CD4-positive, alpha-beta memory T cell (primary cell): ENCODE data around the gene KSR1. TPM values are rescaled to one million over a fixed set of nuclear protein-coding genes. Genes with fewer than 3 reads are reported as not detected.
A peak's percentile ranks its signal among the peaks of the same experiment; 100 is the strongest.

ENCODE experiments used
- CTCF ChIA-PET: fragments of 350-600 bp; sonication (Branson Sonifier 250); formaldehyde crosslinking; loops from one replicate; lab custom pipeline; 2021; ENCODE audit warnings: inconsistent platforms; ENCODE audit not compliant: partially characterized antibody; lab: Charles Lee
- POLR2A ChIA-PET: fragments of 350-600 bp; sonication (Branson Sonifier 250); formaldehyde crosslinking; loops from one replicate; lab custom pipeline; 2021; ENCODE audit not compliant: partially characterized antibody; lab: Charles Lee
- DNase-seq, 5 donors: peaks; one replicate each; pipeline versions ENCODE4 v3.0.0 to v3.0.0-alpha.2; 2020 to 2022; ENCODE audit warnings: mixed read lengths in 1 of 5
- H3K27ac ChIP-seq: one replicate; pipeline ENCODE4 v1.7.0; 2013; ENCODE audit warnings: low read depth, low read length
- H3K27me3 ChIP-seq: 2 replicates; pipeline ENCODE4 v1.7.0; 2013; ENCODE audit warnings: mild to moderate bottlenecking, low read length, moderate library complexity; ENCODE audit not compliant: insufficient read depth
- H3K36me3 ChIP-seq: 2 replicates; pipeline ENCODE4 v1.7.0; 2013; ENCODE audit warnings: mild to moderate bottlenecking, low read length, moderate library complexity; ENCODE audit not compliant: insufficient read depth
- H3K4me1 ChIP-seq: 2 replicates; pipeline ENCODE4 v1.7.0; 2013; ENCODE audit warnings: mild to moderate bottlenecking, low read length, moderate library complexity; ENCODE audit not compliant: insufficient read depth
- H3K4me3 ChIP-seq, 2 donors: one replicate each; pipeline ENCODE4 v1.7.0; 2013; ENCODE audit warnings: low read length in 2 of 2, mild to moderate bottlenecking in 1 of 2
- H3K9me3 ChIP-seq, 2 donors: one replicate each; pipeline ENCODE4 v1.7.0; 2013; ENCODE audit warnings: low read length in 2 of 2, control low read depth in 1 of 2; ENCODE audit not compliant: control insufficient read depth in 1 of 2
- H3K27ac Mint-ChIP-seq, 7 donors: one replicate each; pipeline ENCODE4 v1.8.0; 2020 to 2021; ENCODE audit warnings: mixed read lengths in 7 of 7, mild to moderate bottlenecking in 6 of 7, inconsistent platforms in 3 of 7, moderate library complexity in 3 of 7
- H3K27me3 Mint-ChIP-seq, 2 donors: one replicate each; pipeline ENCODE4 v1.8.0; 2020 to 2021; ENCODE audit warnings: mixed read lengths in 2 of 2
- H3K36me3 Mint-ChIP-seq, 2 donors: one replicate each; pipeline ENCODE4 v1.8.0; 2020 to 2021; ENCODE audit warnings: mixed read lengths in 2 of 2, inconsistent platforms in 1 of 2, mild to moderate bottlenecking in 1 of 2
- H3K4me1 Mint-ChIP-seq, 4 donors: one replicate each; pipeline ENCODE4 v1.8.0; 2020 to 2021; ENCODE audit warnings: mixed read lengths in 4 of 4, mild to moderate bottlenecking in 1 of 4
- H3K4me3 Mint-ChIP-seq, 8 donors: one replicate each; pipeline ENCODE4 v1.8.0; 2020 to 2021; ENCODE audit warnings: mixed read lengths in 8 of 8, mild to moderate bottlenecking in 7 of 8, moderate library complexity in 6 of 8, inconsistent platforms in 3 of 8
- H3K9me3 Mint-ChIP-seq, 8 donors: one replicate each; pipeline ENCODE4 v1.8.0; 2020 to 2021; ENCODE audit warnings: mixed read lengths in 8 of 8, mild to moderate bottlenecking in 5 of 8, inconsistent platforms in 3 of 8, moderate library complexity in 1 of 8
- intact Hi-C: fragments of 100-400 bp; cut with micrococcal nuclease; formaldehyde crosslinking; loops from one replicate; pipeline ENCODE4 v1.15.1; 2023
- polyA plus RNA-seq, 2 donors: library from polyadenylated mRNA; unstranded; fragments of 300-500 nt; fragmentation: Illumina TruSeq; gene quantifications; one replicate each; pipeline ENCODE4 v1.2.3, GENCODE V29; 2021
- total RNA-seq, 2 experiments: library from RNA; stranded (reverse); gene quantifications; one replicate each; pipeline ENCODE4 v1.2.3, GENCODE V29; 2021

The KSR1 gene
- total and polyA plus RNA-seq, 4 experiments from 2014 or later: 0.77 to 40.0 (median 18.7) TPM

GRCh38 chr17:27562777-27563455, 106.7 kb downstream of the KSR1 start:
- Mint-ChIP-seq H3K27ac (peak overlapping the region in 5 of 7 donors; percentile 1 to 71 (median 27)), H3K9me3 (no peaks in the 10 kb centered on the region), H3K27me3 (no peaks in the 10 kb centered on the region), H3K36me3 (peaks cover 21 to 27% of the 10 kb centered on the region in 2 donors), H3K4me3 (no peak overlapping the region), H3K4me1 (peaks cover 10 to 14% (median 11%) of the 10 kb centered on the region in 4 donors)
- Histone ChIP-seq H3K4me3 (no peak overlapping the region), H3K27me3 (no peaks in the 10 kb centered on the region), H3K9me3 (no peaks in the 10 kb centered on the region), H3K27ac (no peak overlapping the region), H3K36me3 (no peaks in the 10 kb centered on the region), H3K4me1 (no peaks in the 10 kb centered on the region)
- POLR2A ChIA-PET: no interaction called here
- CTCF ChIA-PET: interaction anchor here (1.0 to 2.7 kb wide), 3 partner anchors 37 to 108 kb away, joined by 3 to 9 read pairs (median 4); no protein-coding TSS in a partner anchor
- no peak for DNase-seq
- intact Hi-C loops: no loop called here

GRCh38 chr17:27563532-27563931, 107.3 kb downstream of the KSR1 start:
- CTCF ChIA-PET: interaction anchor here (0.7 to 2.7 kb wide), 5 partner anchors 20 to 108 kb away, joined by 3 to 9 read pairs (median 3); no protein-coding TSS in a partner anchor
- Mint-ChIP-seq H3K9me3 (no peaks in the 10 kb centered on the region), H3K36me3 (peaks cover 17 to 21% of the 10 kb centered on the region in 2 donors), H3K4me1 (peaks cover 10 to 14% (median 11%) of the 10 kb centered on the region in 4 donors), H3K27ac (peak overlapping the region in 3 of 7 donors; percentile 7 to 68 (median 27)), H3K4me3 (no peak overlapping the region), H3K27me3 (no peaks in the 10 kb centered on the region)
- Histone ChIP-seq H3K4me3 (no peak overlapping the region), H3K36me3 (no peaks in the 10 kb centered on the region), H3K4me1 (no peaks in the 10 kb centered on the region), H3K27ac (no peak overlapping the region), H3K9me3 (no peaks in the 10 kb centered on the region), H3K27me3 (no peaks in the 10 kb centered on the region)
- intact Hi-C loops: no loop called here
- POLR2A ChIA-PET: no interaction called here
- no peak for DNase-seq

- Mint-ChIP-seq H3K27me3 (no peaks in the 10 kb centered on the region), H3K9me3 (no peaks in the 10 kb centered on the region), H3K4me3 (no peak overlapping the region), H3K36me3 (peaks cover 8 to 15% of the 10 kb centered on the region in 2 donors), H3K4me1 (peaks cover 14 to 19% (median 16%) of the 10 kb centered on the region in 4 donors), H3K27ac (peak overlapping the region in 1 of 7 donors; percentile 12)
- POLR2A ChIA-PET: no interaction called here
- no peaks in the 10 kb centered on the region for H3K9me3 ChIP-seq
- no peak for DNase-seq
- intact Hi-C loops: no loop called here
- CTCF ChIA-PET: interaction anchor here (1.0 to 2.7 kb wide), 3 partner anchors 35 to 39 kb away, joined by 3 to 9 read pairs (median 3); no protein-coding TSS in a partner anchor
- no peaks in the 10 kb centered on the region for H3K27me3 ChIP-seq
- H3K4me3 ChIP-seq: no peak overlapping the region
- H3K4me1 ChIP-seq: peaks cover under 1% of the 10 kb centered on the region
- H3K36me3 ChIP-seq: no peaks in the 10 kb centered on the region
- no peak overlapping the region for H3K27ac ChIP-seq
Measured at GRCh38 chr17:27564463-27564862, 108.2 kb downstream of the KSR1 start.

- DNase-seq: no peak
- Histone ChIP-seq H3K27me3 (no peaks in the 10 kb centered on the region), H3K27ac (no peak overlapping the region), H3K4me1 (peaks cover 5% of the 10 kb centered on the region), H3K36me3 (no peaks in the 10 kb centered on the region), H3K4me3 (no peak overlapping the region), H3K9me3 (no peaks in the 10 kb centered on the region)
- H3K9me3 Mint-ChIP-seq: no peaks in the 10 kb centered on the region
- H3K4me3 Mint-ChIP-seq: no peak overlapping the region
- intact Hi-C loops: no loop called here
- no peak overlapping the region for H3K27ac Mint-ChIP-seq
- peaks cover 3 to 10% of the 10 kb centered on the region in 2 donors for H3K36me3 Mint-ChIP-seq
- ChIA-PET CTCF (interaction anchor here (2.7 kb wide), 1 partner anchor 34 kb away, joined by 10 read pairs; no protein-coding TSS in a partner anchor), POLR2A (no interaction called here)
- no peaks in the 10 kb centered on the region for H3K27me3 Mint-ChIP-seq
- H3K4me1 Mint-ChIP-seq: peaks cover 15 to 18% (median 17%) of the 10 kb centered on the region in 4 donors
Measured at GRCh38 chr17:27565874-27566670, 109.8 kb downstream of the KSR1 start.

GRCh38 chr17:27566671-27567562, 110.7 kb downstream of the KSR1 start:
- Histone ChIP-seq H3K27me3 (no peaks in the 10 kb centered on the region), H3K4me1 (peaks cover 5% of the 10 kb centered on the region), H3K27ac (no peak overlapping the region), H3K4me3 (no peak overlapping the region), H3K36me3 (no peaks in the 10 kb centered on the region), H3K9me3 (no peaks in the 10 kb centered on the region)
- intact Hi-C loops: no loop called here
- no peaks in the 10 kb centered on the region for H3K27me3 Mint-ChIP-seq
- H3K27ac Mint-ChIP-seq: peak overlapping the region in 2 of 7 donors; percentile 7 to 36
- POLR2A ChIA-PET: no interaction called here
- H3K9me3 Mint-ChIP-seq: no peaks in the 10 kb centered on the region
- H3K4me3 Mint-ChIP-seq: no peak overlapping the region
- CTCF ChIA-PET: interaction anchor here (2.7 kb wide), 1 partner anchor 33 kb away, joined by 10 read pairs; no protein-coding TSS in a partner anchor
- DNase-seq: no peak
- peaks cover 12 to 17% (median 16%) of the 10 kb centered on the region in 4 donors for H3K4me1 Mint-ChIP-seq
- H3K36me3 Mint-ChIP-seq: peaks cover 0 to 7% of the 10 kb centered on the region in 2 donors

- Mint-ChIP-seq H3K27ac (no peak overlapping the region), H3K9me3 (no peaks in the 10 kb centered on the region), H3K27me3 (no peaks in the 10 kb centered on the region), H3K4me1 (peaks cover 12 to 17% (median 16%) of the 10 kb centered on the region in 4 donors), H3K36me3 (peaks cover 0 to 7% of the 10 kb centered on the region in 2 donors), H3K4me3 (no peak overlapping the region)
- H3K27ac ChIP-seq: no peak overlapping the region
- H3K36me3 ChIP-seq: no peaks in the 10 kb centered on the region
- intact Hi-C loops: no loop called here
- no peak overlapping the region for H3K4me3 ChIP-seq
- DNase-seq: no peak
- no peaks in the 10 kb centered on the region for H3K27me3 ChIP-seq
- CTCF ChIA-PET: interaction anchor here (2.7 kb wide), 1 partner anchor 33 kb away, joined by 10 read pairs; no protein-coding TSS in a partner anchor
- POLR2A ChIA-PET: no interaction called here
- peaks cover 5% of the 10 kb centered on the region for H3K4me1 ChIP-seq
- no peaks in the 10 kb centered on the region for H3K9me3 ChIP-seq
Measured at GRCh38 chr17:27567563-27567859, 111.3 kb downstream of the KSR1 start.
